NCI-H2196 (cell line): ENCODE results near the gene GPC5.
"Not testable (repeated sequence)": the region's sequence is repeated elsewhere in the genome, so short reads cannot be mapped to it uniquely, and the experiment has no call there.

Source experiments
- DNase-seq: peaks from one replicate; lab custom pipeline; 2025; ENCODE audit not compliant: unreplicated experiment; lab: John Stamatoyannopoulos, UW

GPC5 gene

DNA sequence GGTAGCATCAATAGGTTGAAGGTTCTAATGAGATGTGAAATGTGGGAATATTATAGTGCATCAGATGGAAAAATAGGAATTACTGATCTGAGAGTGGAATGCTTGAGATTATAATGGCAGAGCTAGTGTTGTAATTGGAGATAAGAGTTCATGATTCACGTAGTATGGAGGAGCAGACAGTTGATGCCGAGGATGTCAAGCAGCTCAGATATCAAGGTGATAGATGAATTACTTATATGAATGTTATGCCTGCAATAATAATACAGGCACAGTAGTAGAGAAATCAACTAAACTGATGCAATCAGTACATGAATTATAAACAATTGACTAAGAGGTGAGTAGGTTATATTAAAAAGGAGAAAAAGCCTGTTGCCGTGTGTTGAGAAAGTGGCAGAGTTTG, 1035.0 kb downstream of the GPC5 start:
- DNase-seq = no peak

DNA sequence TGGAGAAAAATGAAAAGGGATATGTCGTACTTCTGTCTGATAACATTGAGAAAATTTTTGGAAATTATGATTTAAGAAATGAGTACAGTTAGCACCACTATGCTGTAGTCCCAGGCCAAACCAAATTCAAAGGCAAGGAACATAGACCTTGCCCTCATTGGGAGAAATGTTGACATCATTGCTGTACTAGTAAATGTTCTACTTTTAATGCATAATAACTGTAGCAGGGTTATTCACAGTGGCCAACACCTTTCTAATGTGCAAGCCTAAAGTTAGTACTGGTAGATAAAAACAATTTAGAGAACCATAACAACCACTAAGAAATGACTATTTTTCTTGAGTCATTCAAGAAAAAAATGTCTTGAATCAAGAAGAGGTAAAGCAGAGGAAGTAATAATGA, 1035.5 kb downstream of the GPC5 start:
- no peak for DNase-seq

DNA sequence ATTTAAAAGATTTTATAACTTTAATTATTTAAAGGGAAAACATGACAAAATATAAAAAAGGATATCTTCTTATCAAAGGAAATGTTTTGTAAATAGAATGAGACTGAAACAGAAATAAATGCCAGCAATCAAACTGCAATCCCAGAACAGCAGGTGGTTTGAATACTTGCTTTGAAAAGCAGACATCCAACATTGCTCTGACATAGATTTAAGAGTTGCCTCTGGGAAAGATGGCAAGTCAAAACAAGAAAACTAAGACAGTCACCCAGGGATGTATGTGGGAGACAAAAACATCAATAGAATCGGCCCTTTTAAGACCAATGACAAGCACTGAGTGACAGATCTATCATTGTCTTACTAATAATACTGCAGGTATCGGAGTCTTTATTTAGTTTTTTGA, 1038.5 kb downstream of the GPC5 start:
- DNase-seq = no peak

DNA sequence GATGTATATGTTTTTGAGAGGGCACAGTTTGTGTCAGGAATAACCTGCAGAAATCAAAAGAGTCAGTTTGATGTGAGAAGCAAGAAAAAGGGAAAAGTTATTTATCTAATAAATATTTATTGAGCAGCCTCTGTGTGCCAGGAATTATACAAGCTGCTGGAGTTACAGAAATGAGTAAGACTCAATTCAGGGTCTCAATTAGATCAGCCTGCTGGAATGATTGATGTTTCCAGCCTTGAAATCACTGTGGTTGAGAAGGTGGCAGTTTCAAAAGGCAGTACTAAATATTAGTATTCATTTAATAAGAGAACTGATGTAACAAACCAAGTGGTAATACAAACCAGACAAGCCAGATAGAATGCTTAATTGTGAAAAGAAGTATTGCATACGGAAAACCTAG, 1045.8 kb downstream of the GPC5 start:
- DNase-seq = no peak

DNA sequence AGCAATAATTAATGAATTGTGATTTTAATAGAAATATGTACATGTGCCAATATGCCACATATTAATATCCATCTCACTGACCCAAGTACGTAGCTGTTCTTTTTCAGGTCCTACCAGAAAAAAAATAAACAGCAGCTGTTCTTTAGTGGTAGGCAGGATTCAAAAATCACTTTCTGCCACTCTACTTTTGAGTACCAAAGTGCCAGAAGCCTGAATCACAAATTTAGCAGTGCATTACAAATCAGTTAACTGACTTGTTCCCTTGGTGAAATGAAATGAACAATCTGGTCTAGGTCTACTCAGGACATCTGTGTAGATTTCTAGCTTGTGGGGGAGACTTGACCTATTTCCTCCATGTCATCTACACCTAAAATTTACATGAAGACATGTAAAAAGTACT, 1052.6 kb downstream of the GPC5 start:
- DNase-seq = no peak

DNA sequence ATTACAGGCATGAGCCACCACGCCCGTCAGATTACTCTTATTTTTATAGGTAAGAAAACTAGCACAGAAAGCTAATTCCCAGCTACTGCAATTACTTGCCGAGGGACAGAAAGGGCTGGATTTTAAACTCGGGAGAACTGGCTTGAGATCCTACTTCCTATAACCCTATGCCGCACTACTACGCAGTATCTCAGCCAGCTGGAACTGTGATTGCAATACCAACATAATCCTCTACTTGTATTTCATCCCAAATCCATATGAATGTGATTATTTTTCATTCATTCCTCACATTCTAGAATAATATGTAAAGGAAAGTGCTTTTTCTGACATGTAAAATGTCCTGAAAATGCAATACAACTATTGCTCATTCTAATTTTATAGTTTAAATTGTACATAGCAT, 1054.4 kb downstream of the GPC5 start:
- DNase-seq = no peak

DNA sequence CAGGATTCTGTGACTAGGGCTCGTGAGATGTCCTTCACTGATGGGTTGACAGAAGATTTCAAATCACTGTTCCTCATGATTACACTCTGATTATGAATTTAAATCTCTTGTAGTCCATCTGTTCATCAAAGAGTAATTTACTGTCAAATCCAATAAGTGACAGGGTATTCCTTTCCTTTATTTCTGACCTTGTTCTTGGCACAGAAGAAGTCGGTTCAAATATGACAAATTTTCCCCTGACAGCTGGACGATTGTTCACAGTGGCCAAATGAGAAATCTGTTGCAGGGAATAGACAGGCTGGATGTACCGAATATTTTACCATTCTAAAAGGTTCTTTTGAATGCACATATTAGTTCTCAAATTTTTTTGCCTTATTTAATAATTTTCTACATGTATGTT, 1060.9 kb downstream of the GPC5 start:
- DNase-seq = no peak

DNA sequence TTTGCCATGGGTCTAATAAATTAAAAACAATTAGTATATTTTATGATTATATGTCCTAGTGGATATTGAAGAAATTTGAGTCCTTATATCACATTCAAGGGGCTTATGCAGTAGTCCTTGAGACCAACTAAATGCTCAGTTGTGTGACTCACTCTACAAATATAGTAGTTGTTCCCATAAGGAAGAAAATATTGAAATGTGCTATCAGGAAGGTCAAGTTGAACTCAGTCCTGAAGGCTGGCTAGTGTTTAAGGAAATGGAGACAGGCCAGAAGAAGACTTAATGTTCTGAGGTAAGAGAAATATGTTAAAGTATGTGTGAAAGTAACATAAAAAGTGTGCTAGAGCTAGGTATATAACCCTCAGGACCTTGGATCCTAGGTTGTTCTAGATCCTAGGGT, 1062.1 kb downstream of the GPC5 start:
- no peak for DNase-seq

DNA sequence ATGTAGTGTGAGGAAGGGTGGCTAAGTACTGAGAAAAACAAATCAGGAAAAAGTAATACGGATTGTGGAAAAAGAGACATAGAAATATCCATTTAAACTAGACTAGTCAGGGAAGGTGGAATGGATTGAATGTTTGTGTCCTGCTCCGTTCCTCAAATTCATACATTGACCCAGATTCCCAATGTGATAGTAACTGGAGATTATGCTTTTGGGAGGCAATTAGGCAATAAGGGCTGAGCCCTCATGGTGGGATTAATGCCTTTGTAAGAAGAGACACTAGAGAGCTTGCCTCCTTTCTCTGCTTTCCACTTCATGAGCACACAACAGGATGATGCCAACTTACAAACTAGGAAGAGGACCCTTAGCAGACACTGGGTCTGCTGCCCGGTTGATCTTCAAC, 1063.0 kb downstream of the GPC5 start:
- no peak for DNase-seq

DNA sequence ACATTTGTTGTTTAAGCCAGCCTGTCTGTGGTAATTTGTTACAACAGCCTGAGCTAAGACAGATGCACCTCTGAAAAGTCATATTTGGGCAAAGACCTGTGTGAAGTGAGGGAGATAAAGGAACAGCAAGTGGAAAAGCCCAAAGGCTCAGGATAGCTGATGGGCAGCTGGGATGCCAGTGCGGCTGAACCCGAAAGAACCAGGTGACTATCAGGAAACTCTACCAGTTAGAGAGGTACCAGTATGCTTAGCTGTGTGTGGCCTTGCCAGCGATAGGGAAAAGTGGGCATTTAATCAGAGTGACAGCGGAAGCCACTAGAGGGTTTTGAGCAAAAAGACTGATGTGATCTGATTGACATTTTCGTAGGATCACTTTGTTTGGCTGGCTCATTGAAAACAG, 1063.4 kb downstream of the GPC5 start:
- no peak for DNase-seq

DNA sequence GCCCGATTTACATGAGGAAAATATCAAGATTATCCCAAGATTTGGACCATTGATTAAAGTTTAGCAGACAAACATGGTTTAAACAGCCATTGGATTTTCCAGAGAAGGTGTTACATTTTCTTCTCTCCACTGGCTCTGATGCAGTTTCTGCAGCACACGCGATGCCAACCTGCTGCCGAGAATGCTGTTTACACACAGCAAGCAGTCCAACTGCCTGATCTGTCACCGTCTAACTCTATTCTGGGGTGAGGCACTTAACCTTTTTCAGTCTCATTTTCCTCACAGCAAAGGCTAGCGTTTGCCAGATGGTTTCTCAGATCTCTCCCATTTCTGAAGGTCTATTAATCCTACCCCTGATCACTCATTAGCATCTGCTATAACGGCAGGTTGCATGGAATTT, 1064.7 kb downstream of the GPC5 start:
- peak; percentile 4 for DNase-seq

DNA sequence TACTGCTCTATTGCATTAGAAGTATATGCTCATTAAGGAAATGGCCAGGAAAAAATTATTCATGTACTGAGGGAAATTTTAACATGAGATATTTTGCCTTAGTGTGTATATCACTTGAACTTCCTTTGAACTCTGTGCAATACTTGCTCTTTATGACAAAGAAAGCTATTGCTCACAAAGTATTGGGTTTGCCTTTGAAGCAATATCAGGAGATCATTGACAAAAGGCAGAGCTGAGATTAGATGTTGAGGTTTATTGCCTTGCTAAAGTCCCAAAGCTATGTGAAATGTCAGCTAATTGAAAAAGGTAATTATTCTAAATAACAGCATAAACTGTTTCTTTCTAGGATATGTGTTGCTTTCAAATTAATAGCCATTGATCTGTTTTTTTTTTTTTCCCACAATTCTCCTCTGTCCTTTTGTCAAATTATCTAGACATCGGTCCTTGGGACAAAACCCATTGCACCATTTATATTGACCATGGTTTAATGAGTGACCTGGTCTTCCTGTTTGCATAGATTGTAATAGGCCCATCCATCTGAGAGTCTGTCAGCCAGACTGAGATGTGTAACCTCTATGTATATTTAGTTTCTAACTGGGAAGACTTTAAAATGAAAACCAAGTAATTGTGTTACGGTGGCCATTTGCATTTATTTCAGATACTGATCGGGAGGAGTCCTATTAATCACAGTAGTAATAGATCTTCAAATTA, 1075.5 kb downstream of the GPC5 start:
- no peak for DNase-seq

DNA sequence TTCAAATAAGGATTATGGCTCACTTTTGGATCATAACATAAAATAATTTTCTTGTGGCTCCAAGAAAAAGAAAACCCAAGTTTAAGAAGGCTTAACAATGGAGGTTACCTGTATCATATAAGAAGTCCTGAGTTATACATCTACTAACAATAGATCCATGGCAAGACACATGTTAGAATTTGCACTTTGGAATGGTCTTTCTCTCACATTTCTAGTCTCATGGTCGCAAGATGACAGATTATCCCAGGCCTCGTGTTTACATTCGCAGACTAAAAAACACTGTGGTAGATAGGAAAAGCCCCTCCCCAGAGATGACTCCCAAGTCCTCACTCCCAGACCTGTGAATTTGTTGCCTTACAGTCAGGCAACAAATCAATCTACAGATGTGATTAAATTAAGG, 1082.0 kb downstream of the GPC5 start:
- no peak for DNase-seq

DNA sequence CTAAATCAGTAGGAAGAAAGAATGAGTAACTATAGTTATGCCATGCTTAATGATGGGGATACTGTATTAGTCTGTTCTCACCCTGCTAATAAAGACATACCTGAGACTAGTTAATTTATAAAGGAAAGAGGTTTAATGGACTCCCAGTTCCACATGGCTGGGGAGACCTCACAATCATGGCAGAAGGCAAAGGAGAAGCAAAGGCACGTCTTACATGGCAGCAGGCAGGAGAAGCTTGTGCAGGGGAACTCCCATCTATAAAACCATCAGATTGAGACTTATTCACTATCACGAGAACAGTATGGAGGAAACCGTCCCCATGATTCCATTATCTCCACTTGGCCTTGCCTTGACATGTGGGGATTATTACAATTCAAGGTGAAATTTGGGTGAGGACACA, 1084.4 kb downstream of the GPC5 start:
- DNase-seq = not testable (repeated sequence)

DNA sequence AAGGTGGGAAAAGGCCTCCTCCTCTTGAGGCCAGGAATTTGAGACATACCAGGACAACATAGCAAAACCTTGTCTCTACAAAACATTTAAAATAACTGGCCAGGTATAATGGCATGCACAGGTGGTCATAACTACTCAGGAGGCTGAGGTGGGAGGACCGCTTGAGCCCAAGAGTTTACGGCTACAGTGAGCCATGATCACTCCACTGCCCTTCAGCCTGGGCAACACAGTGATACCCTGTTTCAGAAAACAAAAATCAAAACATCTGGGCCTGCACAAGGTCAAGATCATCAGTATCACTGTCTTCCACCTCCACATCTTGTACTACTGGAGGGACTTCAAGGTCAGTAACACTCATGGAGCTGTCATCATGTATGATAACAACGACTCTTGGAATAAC, 1085.5 kb downstream of the GPC5 start:
- DNase-seq = no peak

DNA sequence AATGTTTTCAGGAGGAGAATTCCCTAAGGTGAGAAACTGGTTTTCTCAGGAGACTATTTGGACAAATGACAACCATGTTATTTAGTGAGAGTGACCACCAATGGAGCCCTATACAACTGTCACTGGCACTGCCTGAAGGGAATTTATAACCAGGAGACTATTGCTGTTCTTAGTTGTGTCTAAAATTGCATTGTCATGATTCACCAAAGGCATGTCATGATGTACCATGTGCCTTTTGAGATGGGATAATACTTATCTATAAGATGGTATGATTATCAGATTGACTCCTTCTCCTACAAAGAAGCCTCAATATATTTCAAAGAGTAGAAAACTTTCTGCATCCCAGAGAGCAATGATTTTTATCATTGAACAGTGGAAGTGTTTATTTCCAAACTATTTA, 1088.8 kb downstream of the GPC5 start:
- DNase-seq = no peak

DNA sequence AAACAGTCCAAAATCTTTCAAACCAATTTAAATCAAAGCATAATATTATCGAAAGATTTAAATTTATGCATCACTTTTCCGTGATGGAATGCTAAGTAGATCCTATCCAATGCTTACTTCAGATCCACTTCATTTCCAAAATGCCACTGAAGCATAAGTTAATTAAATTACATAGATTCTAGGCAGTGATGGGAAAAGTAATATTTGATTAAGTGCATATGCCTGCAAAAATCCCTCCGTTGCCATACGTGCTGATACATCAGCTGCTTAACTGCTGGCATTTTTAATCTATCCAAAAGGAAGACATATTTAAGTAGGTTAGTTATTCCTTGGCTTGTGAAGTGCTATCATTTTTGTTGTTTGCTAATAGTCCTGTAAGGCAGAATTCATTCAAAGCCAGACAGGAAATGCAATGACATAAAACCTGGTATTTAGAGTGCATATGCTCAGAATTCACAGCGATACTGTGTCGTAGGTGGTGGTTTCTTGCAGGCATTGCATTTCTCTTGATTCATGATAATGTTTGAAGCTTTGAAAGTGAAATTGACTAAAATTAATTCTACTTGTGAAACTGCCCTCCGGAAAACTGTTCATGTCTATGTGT, 1089.9 kb downstream of the GPC5 start:
- no peak for DNase-seq

DNA sequence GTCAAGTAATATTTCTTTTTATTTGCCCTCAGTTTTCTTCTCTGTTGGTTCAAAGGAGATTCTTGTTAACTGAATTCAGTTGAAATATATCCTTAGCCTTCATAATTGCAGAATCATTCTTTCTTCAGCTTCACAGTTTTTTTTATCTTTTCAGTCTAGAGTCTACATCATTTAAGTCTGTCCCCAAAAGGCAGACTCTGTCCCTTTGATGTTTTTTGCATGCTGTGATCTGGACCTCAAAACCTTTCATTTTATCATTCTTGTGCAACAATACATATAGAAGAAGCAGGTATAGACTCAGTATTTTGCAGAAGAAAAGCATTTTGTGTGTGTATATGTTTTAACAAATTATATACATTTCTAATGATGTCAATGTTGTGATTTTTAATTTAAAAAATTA, 1093.4 kb downstream of the GPC5 start:
- DNase-seq = no peak

DNA sequence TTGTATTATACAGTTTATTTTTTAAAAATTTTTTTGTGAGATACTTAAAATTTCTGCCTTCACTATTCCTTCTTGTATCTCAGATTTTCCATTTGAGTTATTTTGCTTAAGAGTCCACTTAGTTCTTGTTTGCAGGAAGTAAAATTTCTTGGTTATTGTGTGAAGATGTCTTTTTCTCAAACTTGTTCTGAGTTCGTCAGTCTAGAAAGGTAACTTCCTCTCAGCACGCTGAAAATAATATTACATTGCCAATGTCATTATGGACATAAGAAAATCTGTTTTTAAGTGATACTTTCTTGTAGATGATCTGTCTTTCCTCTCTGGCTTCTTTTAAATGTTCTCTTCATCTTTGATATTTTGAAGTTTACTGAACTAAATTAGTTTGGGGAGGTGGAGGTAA, 1096.5 kb downstream of the GPC5 start:
- no peak for DNase-seq

DNA sequence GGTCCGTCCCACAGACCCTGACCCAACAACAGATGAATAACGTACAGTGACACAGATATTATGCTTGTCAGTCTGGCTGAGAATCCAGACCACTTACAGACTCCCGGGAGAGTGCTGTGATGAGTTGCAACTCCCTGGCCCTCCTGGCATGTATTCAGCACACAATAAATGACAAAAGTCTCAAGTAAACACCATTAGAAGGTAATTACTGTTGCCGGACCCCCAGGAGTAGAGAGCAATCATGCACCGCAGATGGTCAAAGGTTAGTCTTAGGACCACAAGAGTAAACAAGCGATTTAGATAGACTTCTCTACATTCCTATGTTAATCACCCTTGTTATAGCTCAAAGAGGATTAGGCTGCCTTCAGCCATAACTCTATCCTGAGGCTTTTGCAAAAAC, 1101.8 kb downstream of the GPC5 start:
- DNase-seq = no peak

DNA sequence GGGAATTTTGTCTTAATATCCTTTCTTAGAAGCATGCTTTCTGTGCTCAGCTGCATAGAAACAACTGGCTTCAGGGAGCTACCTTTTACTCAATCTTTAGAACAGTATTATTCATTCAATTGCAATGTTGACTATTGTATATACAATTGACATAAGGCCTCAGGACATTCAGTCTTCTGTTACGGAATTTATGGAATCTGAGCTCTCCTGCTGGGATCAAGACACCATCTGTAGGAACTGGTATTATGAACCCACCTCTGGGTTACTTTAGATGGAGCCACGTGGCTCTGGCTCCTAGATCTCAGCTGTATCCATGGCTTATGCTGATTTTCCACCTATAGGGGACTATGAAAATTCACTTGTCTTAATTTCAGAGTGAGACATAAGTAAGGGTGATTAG, 1112.0 kb downstream of the GPC5 start:
- no peak for DNase-seq

DNA sequence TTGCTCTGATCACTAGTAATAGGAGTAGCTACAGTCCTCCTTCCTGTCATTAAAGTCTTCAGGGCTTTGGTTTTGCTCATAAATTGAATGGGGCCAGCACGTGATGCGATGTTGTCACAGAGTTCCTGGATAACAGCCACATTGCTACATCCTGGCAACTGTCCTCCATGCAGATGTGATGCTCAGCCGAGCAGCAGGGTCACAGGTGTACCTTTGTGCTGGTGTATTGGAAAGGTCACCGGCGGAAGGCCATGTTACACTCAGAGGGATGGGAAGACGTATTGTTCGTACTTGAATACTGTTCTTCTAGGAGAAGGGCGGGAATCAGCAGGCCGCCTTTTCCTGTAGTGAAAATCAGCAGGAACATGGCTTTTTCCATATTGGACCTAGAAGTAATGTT, 1114.4 kb downstream of the GPC5 start:
- DNase-seq = peak; percentile 5

DNA sequence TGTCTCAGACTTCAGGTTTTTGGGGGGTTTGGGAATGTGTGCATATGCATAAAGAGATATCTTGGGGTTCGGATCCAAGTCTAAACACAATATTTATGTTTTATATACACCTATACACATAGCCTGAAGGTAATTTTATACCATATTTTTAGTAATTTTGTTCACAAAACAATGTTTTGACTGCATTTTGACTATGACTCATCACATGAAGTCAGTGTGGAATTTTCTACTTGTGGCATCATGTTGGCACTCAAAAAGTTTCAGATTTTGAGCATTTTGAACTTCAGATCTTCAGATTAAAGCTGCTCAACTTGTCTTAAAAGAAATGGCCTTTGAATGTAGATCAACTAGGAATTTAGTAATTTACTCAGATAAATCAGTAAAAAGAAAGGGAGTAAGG, 1115.3 kb downstream of the GPC5 start:
- no peak for DNase-seq
